Neural progenitor cell (in vitro differentiated cells): ENCODE results near the gene SNRNP70.
"Not testable (repeated sequence)": the region's sequence is repeated elsewhere in the genome, so short reads cannot be mapped to it uniquely, and the experiment has no call there.

Experiments
- CTCF ChIP-seq: fragments of 200-600 bp; sonication (generic); IDR thresholded peaks from 2 replicates; pipeline ENCODE4 v1.5.1; 2017; ENCODE audit warnings: antibody characterized with exemption, mild to moderate bottlenecking
- EZH2 ChIP-seq: fragments of 200-600 bp; sonication (generic); IDR thresholded peaks from 2 replicates; pipeline ENCODE4 v1.6.1; 2017; ENCODE audit warnings: antibody characterized with exemption, mild to moderate bottlenecking, moderate library complexity

GRCh38 chr19:49127225-49127624 lies 42.0 kb downstream of the SNRNP70 start:
- not testable (repeated sequence) for TF ChIP-seq CTCF, EZH2
